Measurements from ENCODE around the gene CDK17. TPM values are rescaled to one million over a fixed set of nuclear protein-coding genes. Genes with fewer than 3 reads are reported as not detected.

The CDK17 gene
- total and polyA plus RNA-seq, 9 of the 15 experiments (the other 6 are each of a cell fraction or from before 2014, with no cell fraction given): 4.8 to 39.3 (median 21.6) TPM

GRCh38 chr12:96414637-96415036 lies 14.4 kb upstream of the CDK17 start:
- no peaks in the 10 kb centered on the region for H3K27me3 ChIP-seq (ENCODE audit: control insufficient read depth in 2 of 2, insufficient read depth in 2 of 2, low read length in 2 of 2)
- DNase-seq (ENCODE audit: extremely low read depth in 1 of 4, low spot score in 3 of 4) (no peak), FAIRE-seq (no peak), ATAC-seq (no peak)
- no peaks in the 10 kb centered on the region for H3K79me2 ChIP-seq (ENCODE audit: control insufficient read depth, insufficient read depth, low read length)
- H3K4me2 ChIP-seq (ENCODE audit: insufficient read depth, low read length): no peak overlapping the region
- H3K4me3 ChIP-seq: no peak overlapping the region
- intact Hi-C loops (cut with micrococcal nuclease): no loop called here
- CTCF ChIA-PET (ENCODE audit: low intra/inter-chr PET ratio): no interaction called here
- no peaks in the 10 kb centered on the region for H3K9me3 ChIP-seq (replicated peaks; ENCODE audit: control insufficient read depth, insufficient read depth, low read depth, low read length)
- H4K20me1 ChIP-seq (replicated peaks; ENCODE audit: control insufficient read depth, insufficient read depth, low read length): no peaks in the 10 kb centered on the region
- H3K36me3 ChIP-seq (ENCODE audit: control insufficient read depth, insufficient read depth, low read length): no peaks in the 10 kb centered on the region
- H3K9me1 ChIP-seq (ENCODE audit: control insufficient read depth, insufficient read depth, low read length): no peaks in the 10 kb centered on the region
- no peak overlapping the region for H2AFZ ChIP-seq (ENCODE audit: low read depth, low read length)
- TF ChIP-seq SAP30 (IDR thresholded peaks at IDR 0.05; ENCODE audit: borderline replicate concordance, insufficient read depth, low read depth, low read length, poor library complexity, severe bottlenecking) (no peak), ZSCAN32 (CRISPR knock-in tag; IDR thresholded peaks at IDR 0.05) (no peak), ZNF282 (CRISPR knock-in tag; IDR thresholded peaks at IDR 0.05) (no peak), HNRNPK (IDR thresholded peaks at IDR 0.05; ENCODE audit: low read depth, low read length, poor library complexity, severe bottlenecking) (no peak), TFAM (CRISPR knock-in tag; conservative IDR thresholded peaks at IDR 0.05) (no peak), RNF2 (IDR thresholded peaks at IDR 0.05) (no peak), SREBF2 (CRISPR knock-in tag; IDR thresholded peaks at IDR 0.05) (no peak)
- no peak overlapping the region for H3K27ac ChIP-seq (ENCODE audit: extremely low read depth, low read depth, low read length)
- in situ Hi-C loops (cut with MboI): no loop called here
- WGBS (ENCODE audit: insufficient coverage, low coverage, missing lambda C conversion rate): 25% methylated on average over 1 of the region's 1 CpG
- H3K9ac ChIP-seq (ENCODE audit: insufficient read depth in 1 of 2, low read depth in 2 of 2, low read length in 2 of 2): no peak overlapping the region
- POLR2A ChIA-PET: no interaction called here
- BruUV-seq (replicated peaks): no TSS peak
- H3K4me1 ChIP-seq (replicated peaks in 1 of 2; ENCODE audit: control insufficient read depth in 2 of 2, insufficient read depth in 2 of 2, low read length in 2 of 2): no peaks in the 10 kb centered on the region

DNA sequence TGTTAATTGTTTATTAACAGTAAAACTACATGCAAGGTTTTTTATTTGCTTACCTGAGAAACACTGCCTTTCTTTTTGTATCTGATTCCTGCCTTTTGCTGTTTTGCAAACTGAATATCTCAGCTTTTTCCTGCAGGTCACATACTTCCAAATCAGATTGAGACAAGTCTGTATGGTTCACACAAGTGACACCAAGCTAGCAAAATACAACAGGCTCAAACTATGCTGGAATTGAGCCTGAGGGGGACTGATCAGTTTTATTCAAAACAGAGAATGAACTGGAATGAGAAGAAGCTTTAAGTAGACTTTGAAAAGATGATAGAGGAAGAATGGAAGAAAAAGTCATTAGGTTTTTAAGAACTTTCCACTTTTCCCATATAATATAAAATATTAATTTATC lies 12.2 kb upstream of the CDK17 start:
- ATAC-seq (no peak), FAIRE-seq (no peak), DNase-seq (ENCODE audit: extremely low read depth in 1 of 4, low spot score in 3 of 4) (no peak)
- Histone ChIP-seq H3K4me3 (no peak overlapping the region), H3K27ac (ENCODE audit: extremely low read depth, low read depth, low read length) (no peak overlapping the region), H3K36me3 (ENCODE audit: control insufficient read depth, insufficient read depth, low read length) (no peaks in the 10 kb centered on the region), H3K4me1 (replicated peaks in 1 of 2; ENCODE audit: control insufficient read depth in 2 of 2, insufficient read depth in 2 of 2, low read length in 2 of 2) (no peaks in the 10 kb centered on the region), H3K79me2 (ENCODE audit: control insufficient read depth, insufficient read depth, low read length) (no peaks in the 10 kb centered on the region), H3K27me3 (ENCODE audit: control insufficient read depth in 2 of 2, insufficient read depth in 2 of 2, low read length in 2 of 2) (0 out of 5 replicates have a peak, but pooled peaks cover 0 to 4% of the 10 kb centered on the region in 2 experiments), H2AFZ (ENCODE audit: low read depth, low read length) (no peak overlapping the region), H4K20me1 (replicated peaks; ENCODE audit: control insufficient read depth, insufficient read depth, low read length) (no peaks in the 10 kb centered on the region), H3K4me2 (ENCODE audit: insufficient read depth, low read length) (no peak overlapping the region), H3K9me3 (replicated peaks; ENCODE audit: control insufficient read depth, insufficient read depth, low read depth, low read length) (no peaks in the 10 kb centered on the region), H3K9me1 (ENCODE audit: control insufficient read depth, insufficient read depth, low read length) (no peaks in the 10 kb centered on the region), H3K9ac (ENCODE audit: insufficient read depth in 1 of 2, low read depth in 2 of 2, low read length in 2 of 2) (no peak overlapping the region)
- ChIA-PET CTCF (ENCODE audit: low intra/inter-chr PET ratio) (no interaction called here), POLR2A (interaction anchor here (0.7 to 1.2 kb wide), 2 partner anchors 9 to 12 kb away, joined by 3 to 5 read pairs; partner anchors contain the start of gene CDK17)
- BruUV-seq (replicated peaks): no TSS peak
- intact Hi-C loops (cut with micrococcal nuclease) (no loop called here), in situ Hi-C loops (cut with MboI) (no loop called here)
- TF ChIP-seq ZSCAN32 (CRISPR knock-in tag; IDR thresholded peaks at IDR 0.05): no peak
- TF ChIP-seq HDAC1 (IDR thresholded peaks at IDR 0.05): no peak
- TF ChIP-seq POLR3G (IDR thresholded peaks at IDR 0.05; ENCODE audit: extremely low read depth, insufficient read length, insufficient replicate concordance): no peak
- TF ChIP-seq TAF7 (tag; IDR thresholded peaks at IDR 0.05): no peak
- no peak for TF ChIP-seq STAG1 (CRISPR knock-in tag; IDR thresholded peaks at IDR 0.05; ENCODE audit: borderline replicate concordance)
- no peak for TF ChIP-seq ZNF253 (CRISPR knock-in tag; conservative IDR thresholded peaks at IDR 0.05)
- TF ChIP-seq, protein P1, sequence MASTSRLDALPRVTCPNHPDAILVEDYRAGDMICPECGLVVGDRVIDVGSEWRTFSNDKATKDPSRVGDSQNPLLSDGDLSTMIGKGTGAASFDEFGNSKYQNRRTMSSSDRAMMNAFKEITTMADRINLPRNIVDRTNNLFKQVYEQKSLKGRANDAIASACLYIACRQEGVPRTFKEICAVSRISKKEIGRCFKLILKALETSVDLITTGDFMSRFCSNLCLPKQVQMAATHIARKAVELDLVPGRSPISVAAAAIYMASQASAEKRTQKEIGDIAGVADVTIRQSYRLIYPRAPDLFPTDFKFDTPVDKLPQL (IDR thresholded peaks at IDR 0.05; ENCODE audit: extremely low read depth, insufficient read length): no peak
- TF ChIP-seq E2F5 (CRISPR knock-in tag; IDR thresholded peaks at IDR 0.05): no peak
- TF ChIP-seq EZH2 (IDR thresholded peaks at IDR 0.05; ENCODE audit: borderline replicate concordance, low read depth, low read length): no peak

Measured in K562 (cell line).